ENCODE data around the gene HIGD1B.

- TF ChIP-seq CTCF (IDR thresholded peaks at IDR 0.05; ENCODE audit: extremely low read depth in 1 of 2, insufficient read depth in 1 of 2, low read depth in 1 of 2, low read length in 2 of 2) (no peak), POLR2AphosphoS5 (IDR thresholded peaks at IDR 0.05; ENCODE audit: insufficient read depth, low read depth, low read length) (no peak)
These were observed 39.3 kb downstream of the HIGD1B start for GRCh38 chr17:44887016-44887415.
